Activated B cell treated with CpG ODN at 0.5 μM for 24 hours (primary cell): Measurements from ENCODE around the gene NF1. TPM values are rescaled to one million over a fixed set of nuclear protein-coding genes. Genes with fewer than 3 reads are reported as not detected.
"Not testable (repeated sequence)": the region's sequence is repeated elsewhere in the genome, so short reads cannot be mapped to it uniquely, and the experiment has no call there.

Experiments used
- ATAC-seq: fragments of 200-7000 bp; cut with Tn5 transposase; one replicate; pipeline ENCODE4 v1.10.0; 2021; ENCODE audit warnings: low read depth, mild to moderate bottlenecking, moderate library complexity
- CTCF ChIA-PET: fragments of 350-600 bp; sonication (Branson Sonifier 250); formaldehyde crosslinking; loops from one replicate; lab custom pipeline; 2021; ENCODE audit warnings: antibody characterized with exemption; lab: Charles Lee
- POLR2A ChIA-PET: fragments of 350-600 bp; sonication (Branson Sonifier 250); formaldehyde crosslinking; loops from one replicate; lab custom pipeline; 2021; ENCODE audit warnings: antibody characterized with exemption; lab: Charles Lee
- DNase-seq: peaks from one replicate; pipeline ENCODE4 v3.0.0; 2022
- H3K27ac Mint-ChIP-seq: one replicate; pipeline ENCODE4 v1.8.0; 2020; ENCODE audit warnings: mixed read lengths
- H3K27me3 Mint-ChIP-seq: one replicate; pipeline ENCODE4 v1.8.0; 2021; ENCODE audit warnings: mixed read lengths
- H3K36me3 Mint-ChIP-seq: one replicate; pipeline ENCODE4 v1.8.0; 2021; ENCODE audit warnings: low read depth, mixed read lengths
- H3K4me1 Mint-ChIP-seq: one replicate; pipeline ENCODE4 v1.8.0; 2021; ENCODE audit warnings: mixed read lengths
- H3K4me3 Mint-ChIP-seq: one replicate; pipeline ENCODE4 v1.8.0; 2020; ENCODE audit warnings: mild to moderate bottlenecking, mixed read lengths
- H3K9me3 Mint-ChIP-seq: one replicate; pipeline ENCODE4 v1.8.0; 2020; ENCODE audit warnings: mixed read lengths
- CTCF ChIP-seq: fragments of 200-600 bp; IDR thresholded peaks from one replicate; pipeline ENCODE4 v1.8.0; 2022; ENCODE audit warnings: antibody characterized with exemption, mild to moderate bottlenecking
- intact Hi-C: fragments of 100-400 bp; cut with micrococcal nuclease; formaldehyde crosslinking; loops from one replicate; pipeline ENCODE4 v1.15.1; 2024
- total RNA-seq: library from RNA; stranded (reverse); gene quantifications from 2 replicates; pipeline ENCODE4 v1.2.3, GENCODE V29; 2022

Gene NF1
- 27.3 and 27.4 TPM in 2 replicates for total RNA-seq

GRCh38 chr17:31094600-31095235 lies at the start of gene NF1:
TSS of gene NF1 (plus strand) at chr17:31094977. CDS start at chr17:31095310, 333 bp downstream.
- intact Hi-C loops, result no loop called here
- CTCF ChIA-PET, result no interaction called here

GRCh38 chr17:31046856-31047425 lies 47.8 kb upstream of the NF1 start:
- H3K4me3 Mint-ChIP-seq, ATAC-seq, H3K9me3 Mint-ChIP-seq, H3K27ac Mint-ChIP-seq, POLR2A ChIA-PET, intact Hi-C loops, CTCF ChIA-PET, H3K4me1 Mint-ChIP-seq, H3K36me3 Mint-ChIP-seq, DNase-seq, H3K27me3 Mint-ChIP-seq: not testable (repeated sequence)

More at GRCh38 chr17:31094600-31095235, at the start of gene NF1:
- POLR2A ChIA-PET, result interaction anchor here (0.6 to 1.5 kb wide), 4 partner anchors 17 to 501 kb away, joined by 3 to 4 read pairs (median 4); no protein-coding TSS in a partner anchor
- no peak for TF ChIP-seq CTCF
- ATAC-seq (peak; percentile 85), DNase-seq (peak; percentile 81)
- Mint-ChIP-seq H3K36me3 (peaks cover 2% of the 10 kb centered on the region), H3K9me3 (no peaks in the 10 kb centered on the region), H3K27ac (peak within 1 kb of the TSS; percentile 80), H3K4me3 (peak within 1 kb of the TSS; percentile 90), H3K4me1 (peaks cover 13% of the 10 kb centered on the region), H3K27me3 (no peaks in the 10 kb centered on the region)

GRCh38 chr17:31048142-31048541 lies 46.6 kb upstream of the NF1 start:
- Mint-ChIP-seq H3K27ac (no peak overlapping the region), H3K9me3 (no peaks in the 10 kb centered on the region), H3K27me3 (no peaks in the 10 kb centered on the region), H3K4me1 (no peaks in the 10 kb centered on the region), H3K4me3 (no peak overlapping the region), H3K36me3 (no peaks in the 10 kb centered on the region)
- no peak for TF ChIP-seq CTCF
- no peak for ATAC-seq
- ChIA-PET CTCF (no interaction called here), POLR2A (no interaction called here)
- no peak for DNase-seq
- intact Hi-C loops, result no loop called here

- Mint-ChIP-seq H3K4me1 (no peaks in the 10 kb centered on the region), H3K9me3 (no peaks in the 10 kb centered on the region), H3K4me3 (no peak overlapping the region), H3K27me3 (no peaks in the 10 kb centered on the region), H3K27ac (no peak overlapping the region), H3K36me3 (no peaks in the 10 kb centered on the region)
- intact Hi-C loops, result no loop called here
- no peak for TF ChIP-seq CTCF
- no peak for DNase-seq
- ChIA-PET CTCF (interaction anchor here (0.9 kb wide), 1 partner anchor 40 kb away, joined by 3 read pairs; no protein-coding TSS in a partner anchor), POLR2A (no interaction called here)
- no peak for ATAC-seq
Measured at GRCh38 chr17:31048780-31049179, 46.0 kb upstream of the NF1 start.

- intact Hi-C loops, result no loop called here
- H3K27me3 Mint-ChIP-seq, result no peaks in the 10 kb centered on the region
- ChIA-PET POLR2A (interaction anchor here (0.5 kb wide), 1 partner anchor 332 kb away, joined by 4 read pairs; no protein-coding TSS in a partner anchor), CTCF (no interaction called here)
- no peaks in the 10 kb centered on the region for H3K36me3 Mint-ChIP-seq
- DNase-seq (no peak), ATAC-seq (no peak)
- no peaks in the 10 kb centered on the region for H3K9me3 Mint-ChIP-seq
- no peak overlapping the region for H3K27ac Mint-ChIP-seq
- no peak for TF ChIP-seq CTCF
- no peaks in the 10 kb centered on the region for H3K4me1 Mint-ChIP-seq
- H3K4me3 Mint-ChIP-seq, result no peak overlapping the region
Measured at GRCh38 chr17:31050948-31051347, 43.8 kb upstream of the NF1 start.
